ENCODE data around the gene UNC119.

DNA sequence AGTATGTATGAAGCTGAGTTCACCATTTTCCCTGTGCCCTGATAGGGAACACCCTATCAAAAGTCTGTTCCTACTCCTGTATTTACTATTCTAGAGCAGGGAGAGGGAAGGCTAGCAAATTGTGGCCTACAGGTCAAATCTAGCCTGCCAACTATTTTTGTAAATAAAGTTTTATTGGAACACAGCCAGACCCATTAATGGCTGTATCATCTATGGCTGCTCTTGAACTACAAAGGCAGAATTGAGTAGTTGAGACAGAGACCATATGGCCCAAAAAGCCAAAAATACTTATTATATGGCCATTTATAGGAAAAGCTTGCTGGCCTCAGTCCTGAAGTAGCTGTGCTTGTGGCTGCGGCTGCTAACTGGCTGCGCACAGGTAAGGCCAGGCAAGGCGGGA is 28.5 kb upstream of the UNC119 start:
- TF ChIP-seq SUZ12 (IDR thresholded peaks at IDR 0.05) (no peak), ZNF384 (IDR thresholded peaks at IDR 0.05) (no peak), FOXM1 (IDR thresholded peaks at IDR 0.05; ENCODE audit: borderline replicate concordance) (no peak), ARNT (IDR thresholded peaks at IDR 0.05) (no peak)
- TF ChIP-seq, protein P1, sequence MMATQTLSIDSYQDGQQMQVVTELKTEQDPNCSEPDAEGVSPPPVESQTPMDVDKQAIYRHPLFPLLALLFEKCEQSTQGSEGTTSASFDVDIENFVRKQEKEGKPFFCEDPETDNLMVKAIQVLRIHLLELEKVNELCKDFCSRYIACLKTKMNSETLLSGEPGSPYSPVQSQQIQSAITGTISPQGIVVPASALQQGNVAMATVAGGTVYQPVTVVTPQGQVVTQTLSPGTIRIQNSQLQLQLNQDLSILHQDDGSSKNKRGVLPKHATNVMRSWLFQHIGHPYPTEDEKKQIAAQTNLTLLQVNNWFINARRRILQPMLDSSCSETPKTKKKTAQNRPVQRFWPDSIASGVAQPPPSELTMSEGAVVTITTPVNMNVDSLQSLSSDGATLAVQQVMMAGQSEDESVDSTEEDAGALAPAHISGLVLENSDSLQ (IDR thresholded peaks at IDR 0.05), result no peak

All from HEK293T (cell line).